G401 (cell line): ENCODE data around the gene KRTAP10-4. TPM values are rescaled to one million over a fixed set of nuclear protein-coding genes. Genes with fewer than 3 reads are reported as not detected.

ENCODE experiments used
- DNase-seq: peaks from one replicate; pipeline ENCODE4 v3.0.0-alpha.2; 2015; ENCODE audit warnings: low spot score
- in situ Hi-C: cut with HindIII; loops from 2 replicates; pipeline ENCODE4 v1.10.0; 2016; ENCODE audit warnings: low sequenced_read_pairs, mixed read lengths
- total RNA-seq: library from RNA; depleted of rRNA; stranded (reverse); fragments of >200 nt; shearing (Covaris generic); gene quantifications from 2 replicates; pipeline ENCODE4 v1.2.3, GENCODE V29; 2014; rRNA removed

KRTAP10-4 gene
- total RNA-seq, 1 experiment from 2014 or later: not detected

- in situ Hi-C loops: no loop called here
- no peak for DNase-seq
These were observed 38.0 kb downstream of the KRTAP10-4 start for GRCh38 chr21:44611551-44611950.

- peak; percentile 1 for DNase-seq
These were observed 38.5 kb downstream of the KRTAP10-4 start, which contains the start of gene KRTAP10-8 for GRCh38 chr21:44612029-44612486. Gene KRTAP10-8, plus strand, starts transcription at chr21:44612079. Its CDS starts 22 bp downstream, at chr21:44612101.

GRCh38 chr21:44612669-44613229 lies 39.2 kb downstream of the KRTAP10-4 start:
- in situ Hi-C loops: no loop called here
- DNase-seq: no peak

More at GRCh38 chr21:44612029-44612486, 38.5 kb downstream of the KRTAP10-4 start, which contains the start of gene KRTAP10-8:
- in situ Hi-C loops: no loop called here

GRCh38 chr21:44613386-44614155 lies 40.0 kb downstream of the KRTAP10-4 start:
- in situ Hi-C loops: no loop called here
- no peak for DNase-seq

- no peak for DNase-seq
- in situ Hi-C loops: no loop called here
These were observed 40.7 kb downstream of the KRTAP10-4 start for GRCh38 chr21:44614161-44614631.

- in situ Hi-C loops: no loop called here
- no peak for DNase-seq
These were observed 41.4 kb downstream of the KRTAP10-4 start for GRCh38 chr21:44614961-44615391.

GRCh38 chr21:44615466-44615865 lies 41.9 kb downstream of the KRTAP10-4 start:
- in situ Hi-C loops: no loop called here
- no peak for DNase-seq

- no peak for DNase-seq
- in situ Hi-C loops: no loop called here
These were observed 42.5 kb downstream of the KRTAP10-4 start for GRCh38 chr21:44615911-44616590.

GRCh38 chr21:44616591-44616926 lies 43.0 kb downstream of the KRTAP10-4 start:
- in situ Hi-C loops: no loop called here

GRCh38 chr21:44617071-44617501 lies 43.6 kb downstream of the KRTAP10-4 start:
- DNase-seq: no peak
- in situ Hi-C loops: no loop called here

More at GRCh38 chr21:44616591-44616926, 43.0 kb downstream of the KRTAP10-4 start:
- no peak for DNase-seq

- DNase-seq: no peak
These were observed 45.0 kb downstream of the KRTAP10-4 start for GRCh38 chr21:44618504-44618903.

GRCh38 chr21:44618909-44619308 lies 45.4 kb downstream of the KRTAP10-4 start:
- in situ Hi-C loops: no loop called here
- DNase-seq: no peak

More at GRCh38 chr21:44618504-44618903, 45.0 kb downstream of the KRTAP10-4 start:
- in situ Hi-C loops: no loop called here

- DNase-seq: no peak
- in situ Hi-C loops: no loop called here
These were observed 46.4 kb downstream of the KRTAP10-4 start for GRCh38 chr21:44619886-44620285.

- no peak for DNase-seq
- in situ Hi-C loops: no loop called here
These were observed 50.0 kb downstream of the KRTAP10-4 start for GRCh38 chr21:44623575-44623974.

Other genes starting within 250 kb of the KRTAP10-4 start
- gene CFAP410, start 234.3 kb upstream of the KRTAP10-4 start, total RNA-seq: 19.2 and 31.9 TPM in 2 replicates
- gene TRPM2, start 220.1 kb upstream of the KRTAP10-4 start, total RNA-seq: 0.12 TPM in 1 of 2 replicates, not detected in the other
- 0.55 and 2.3 TPM in 2 replicates for gene LRRC3, start 118.2 kb upstream of the KRTAP10-4 start, total RNA-seq
- not detected in 2 replicates for gene KRTAP10-1, start 33.5 kb upstream of the KRTAP10-4 start, total RNA-seq
- not detected in 2 replicates for gene KRTAP10-2, start 22.2 kb upstream of the KRTAP10-4 start, total RNA-seq
- not detected in 2 replicates for gene KRTAP10-3, start 14.9 kb upstream of the KRTAP10-4 start, total RNA-seq
- gene KRTAP10-5, start 6.9 kb downstream of the KRTAP10-4 start, total RNA-seq: not detected in 2 replicates
- not detected in 2 replicates for gene KRTAP10-6, start 18.8 kb downstream of the KRTAP10-4 start, total RNA-seq
- not detected in 2 replicates for gene KRTAP10-7, start 26.9 kb downstream of the KRTAP10-4 start, total RNA-seq
- gene KRTAP10-8, start 38.4 kb downstream of the KRTAP10-4 start, total RNA-seq: not detected in 2 replicates
- not detected in 2 replicates for gene KRTAP10-9, start 53.4 kb downstream of the KRTAP10-4 start, total RNA-seq
- gene KRTAP10-10, start 63.6 kb downstream of the KRTAP10-4 start, total RNA-seq: not detected in 2 replicates
- gene KRTAP10-11, start 72.7 kb downstream of the KRTAP10-4 start, total RNA-seq: not detected in 2 replicates
- not detected in 2 replicates for gene KRTAP12-4, start 80.9 kb downstream of the KRTAP10-4 start, total RNA-seq
- not detected in 2 replicates for gene KRTAP12-3, start 84.2 kb downstream of the KRTAP10-4 start, total RNA-seq
- gene KRTAP12-2, start 93.2 kb downstream of the KRTAP10-4 start, total RNA-seq: not detected in 2 replicates
- gene KRTAP12-1, start 108.4 kb downstream of the KRTAP10-4 start, total RNA-seq: not detected in 2 replicates
- gene KRTAP10-12, start 123.4 kb downstream of the KRTAP10-4 start, total RNA-seq: not detected in 2 replicates
- not detected in 2 replicates for gene TSPEAR, start 137.8 kb downstream of the KRTAP10-4 start, total RNA-seq
- gene UBE2G2, start 228.1 kb downstream of the KRTAP10-4 start, total RNA-seq: 55.2 and 61.8 TPM in 2 replicates
- gene SUMO3, start 244.3 kb downstream of the KRTAP10-4 start, total RNA-seq: 54.2 and 59.0 TPM in 2 replicates